PFSK-1 (cell line): Measurements from ENCODE around the gene SARM1.

Experiments
- FOXP2 ChIP-seq: optimal IDR thresholded peaks from 2 replicates; pipeline ENCODE3; 2011; ENCODE audit warnings: borderline replicate concordance, control low read depth, inconsistent platforms; ENCODE audit not compliant: insufficient read depth; ENCODE audit errors: extremely low read length, extremely low read depth
- POLR2AphosphoS5 ChIP-seq: IDR thresholded peaks from 2 replicates; pipeline ENCODE4 v1.6.1; 2012; ENCODE audit warnings: low read depth, mild to moderate bottlenecking, control low read depth, low read length, moderate library complexity
- SIN3A ChIP-seq: IDR thresholded peaks from 2 replicates; pipeline ENCODE4 v1.6.1; 2012; ENCODE audit warnings: mild to moderate bottlenecking, low read length, moderate library complexity, borderline replicate concordance; ENCODE audit not compliant: insufficient read depth
- TAF1 ChIP-seq: IDR thresholded peaks from 2 replicates; pipeline ENCODE4 v1.6.1; 2012; ENCODE audit warnings: low read length, control low read depth, borderline replicate concordance; ENCODE audit not compliant: insufficient read depth
- TF ChIP-seq, protein P1 (sequence below), 2 experiments: IDR thresholded peaks; 2 replicates each; pipeline versions ENCODE4 v1.6.1 to v1.8.0; 2011 to 2012; ENCODE audit warnings: low read depth in 2 of 2, low read length in 2 of 2, control low read depth in 1 of 2, inconsistent platforms in 1 of 2, mild to moderate bottlenecking in 1 of 2, moderate library complexity in 1 of 2; ENCODE audit not compliant: insufficient read depth in 1 of 2

Gene SARM1

GRCh38 chr17:28326114-28326513 lies 45.4 kb upstream of the SARM1 start:
- no peak for TF ChIP-seq SIN3A
- TF ChIP-seq TAF1: no peak
- TF ChIP-seq POLR2AphosphoS5: no peak
- no peak for TF ChIP-seq FOXP2
- TF ChIP-seq, protein P1, sequence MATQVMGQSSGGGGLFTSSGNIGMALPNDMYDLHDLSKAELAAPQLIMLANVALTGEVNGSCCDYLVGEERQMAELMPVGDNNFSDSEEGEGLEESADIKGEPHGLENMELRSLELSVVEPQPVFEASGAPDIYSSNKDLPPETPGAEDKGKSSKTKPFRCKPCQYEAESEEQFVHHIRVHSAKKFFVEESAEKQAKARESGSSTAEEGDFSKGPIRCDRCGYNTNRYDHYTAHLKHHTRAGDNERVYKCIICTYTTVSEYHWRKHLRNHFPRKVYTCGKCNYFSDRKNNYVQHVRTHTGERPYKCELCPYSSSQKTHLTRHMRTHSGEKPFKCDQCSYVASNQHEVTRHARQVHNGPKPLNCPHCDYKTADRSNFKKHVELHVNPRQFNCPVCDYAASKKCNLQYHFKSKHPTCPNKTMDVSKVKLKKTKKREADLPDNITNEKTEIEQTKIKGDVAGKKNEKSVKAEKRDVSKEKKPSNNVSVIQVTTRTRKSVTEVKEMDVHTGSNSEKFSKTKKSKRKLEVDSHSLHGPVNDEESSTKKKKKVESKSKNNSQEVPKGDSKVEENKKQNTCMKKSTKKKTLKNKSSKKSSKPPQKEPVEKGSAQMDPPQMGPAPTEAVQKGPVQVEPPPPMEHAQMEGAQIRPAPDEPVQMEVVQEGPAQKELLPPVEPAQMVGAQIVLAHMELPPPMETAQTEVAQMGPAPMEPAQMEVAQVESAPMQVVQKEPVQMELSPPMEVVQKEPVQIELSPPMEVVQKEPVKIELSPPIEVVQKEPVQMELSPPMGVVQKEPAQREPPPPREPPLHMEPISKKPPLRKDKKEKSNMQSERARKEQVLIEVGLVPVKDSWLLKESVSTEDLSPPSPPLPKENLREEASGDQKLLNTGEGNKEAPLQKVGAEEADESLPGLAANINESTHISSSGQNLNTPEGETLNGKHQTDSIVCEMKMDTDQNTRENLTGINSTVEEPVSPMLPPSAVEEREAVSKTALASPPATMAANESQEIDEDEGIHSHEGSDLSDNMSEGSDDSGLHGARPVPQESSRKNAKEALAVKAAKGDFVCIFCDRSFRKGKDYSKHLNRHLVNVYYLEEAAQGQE (IDR thresholded peaks at IDR 0.05; ENCODE audit: insufficient read depth in 1 of 2, low read depth in 2 of 2, low read length in 2 of 2): no peak

DNA sequence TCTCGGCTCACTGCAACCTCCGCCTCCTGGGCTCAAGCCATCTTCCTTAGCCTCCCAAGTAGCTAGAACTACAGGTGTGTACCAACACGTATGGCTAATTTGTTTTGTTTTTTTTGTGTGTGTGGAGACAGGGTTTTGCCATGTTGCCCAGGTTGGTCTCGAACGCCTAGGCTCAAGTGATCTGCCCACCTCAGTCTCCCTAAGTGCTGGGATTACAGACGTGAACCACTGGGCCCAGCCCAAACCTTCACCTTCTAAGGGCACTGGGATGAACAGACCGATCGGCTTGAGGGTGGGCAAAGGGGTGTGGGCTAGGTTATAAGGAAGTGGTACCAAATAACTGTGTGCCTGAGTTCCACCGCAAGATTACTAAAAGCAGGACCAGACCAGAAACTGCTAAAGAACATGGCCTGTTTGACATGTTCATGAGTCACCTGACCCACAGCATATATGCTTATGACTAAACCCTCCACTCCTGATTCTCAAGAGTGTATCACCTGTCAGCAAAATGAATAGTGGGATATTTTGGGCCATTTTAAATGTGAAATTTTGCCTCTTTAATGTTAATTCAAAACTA lies 44.4 kb upstream of the SARM1 start:
- TF ChIP-seq FOXP2: no peak
- TF ChIP-seq, protein P1 (IDR thresholded peaks at IDR 0.05; ENCODE audit: insufficient read depth in 1 of 2, low read depth in 2 of 2, low read length in 2 of 2): no peak
- no peak for TF ChIP-seq POLR2AphosphoS5
- TF ChIP-seq TAF1: no peak
- no peak for TF ChIP-seq SIN3A

- TF ChIP-seq TAF1 (no peak), FOXP2 (no peak), SIN3A (no peak), POLR2AphosphoS5 (no peak)
- TF ChIP-seq, protein P1 (IDR thresholded peaks at IDR 0.05; ENCODE audit: insufficient read depth in 1 of 2, low read depth in 2 of 2, low read length in 2 of 2): no peak
Observed at GRCh38 chr17:28327709-28328108, 43.8 kb upstream of the SARM1 start.

- TF ChIP-seq, protein P1 (IDR thresholded peaks at IDR 0.05; ENCODE audit: insufficient read depth in 1 of 2, low read depth in 2 of 2, low read length in 2 of 2): no peak
- TF ChIP-seq SIN3A (no peak), POLR2AphosphoS5 (no peak), TAF1 (no peak), FOXP2 (no peak)
Observed at GRCh38 chr17:28328325-28328724, 43.2 kb upstream of the SARM1 start.
